GM12892 (cell line): ENCODE measurements around the gene LILRB3.

ENCODE experiments used
- POLR2A ChIP-seq: IDR thresholded peaks from 2 replicates; pipeline ENCODE4 v1.6.1; 2011; ENCODE audit warnings: low read depth, low read length, control low read depth
- POLR2AphosphoS5 ChIP-seq: IDR thresholded peaks from 2 replicates; pipeline ENCODE4 v1.6.1; 2011; ENCODE audit warnings: low read depth, low read length, control low read depth
- TAF1 ChIP-seq: IDR thresholded peaks from 2 replicates; pipeline ENCODE4 v1.6.1; 2011; ENCODE audit warnings: low read depth, mild to moderate bottlenecking, control low read depth, low read length, borderline replicate concordance

DNA sequence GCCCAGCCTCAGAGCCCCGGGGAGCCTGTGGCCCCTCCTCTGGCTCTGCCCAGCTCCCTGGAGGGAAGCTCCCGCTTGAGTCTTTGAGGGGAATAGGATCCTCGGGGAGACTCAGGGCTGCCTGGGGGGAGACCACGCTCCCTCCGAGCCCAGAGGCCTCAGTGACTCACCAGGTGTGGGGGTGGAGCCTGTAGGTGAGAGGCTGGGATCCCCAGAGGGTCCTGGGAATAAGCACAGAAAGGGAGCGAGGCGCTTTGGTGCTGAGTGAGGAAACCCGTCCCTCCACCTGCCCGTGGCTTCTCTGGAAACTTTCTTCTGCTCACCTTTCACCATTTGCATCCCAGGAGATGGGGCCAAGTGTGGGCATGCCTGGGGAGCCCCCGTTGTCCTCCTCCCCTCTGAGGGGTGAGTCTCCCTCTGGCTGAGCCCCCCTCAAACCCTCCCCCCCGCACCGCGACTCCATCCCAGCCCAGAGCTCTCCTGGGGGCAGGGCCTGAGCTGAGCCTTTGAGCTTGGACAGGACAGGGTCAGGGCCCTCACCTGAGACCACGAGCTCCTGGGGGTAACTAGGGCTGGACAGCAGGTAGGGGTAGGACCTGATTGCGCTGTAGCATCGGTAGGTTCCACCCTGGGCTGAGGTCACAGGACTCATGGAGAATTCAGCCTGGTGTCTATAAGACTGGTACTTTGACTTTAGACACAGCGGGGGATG is 31.5 kb upstream of the LILRB3 start:
- TF ChIP-seq POLR2AphosphoS5: no peak
- TF ChIP-seq TAF1: no peak
- TF ChIP-seq POLR2A: no peak
